Activated naive CD4-positive, alpha-beta T cell treated with Interleukin-2 at 50 U/mL for 16 hours (primary cell): Measurements from ENCODE around the gene KCNA3.
"Not testable (repeated sequence)": the region's sequence is repeated elsewhere in the genome, so short reads cannot be mapped to it uniquely, and the experiment has no call there.

ENCODE experiments used
- DNase-seq: peaks from one replicate; pipeline ENCODE4 v3.0.0-alpha.2; 2020

Gene KCNA3

DNA sequence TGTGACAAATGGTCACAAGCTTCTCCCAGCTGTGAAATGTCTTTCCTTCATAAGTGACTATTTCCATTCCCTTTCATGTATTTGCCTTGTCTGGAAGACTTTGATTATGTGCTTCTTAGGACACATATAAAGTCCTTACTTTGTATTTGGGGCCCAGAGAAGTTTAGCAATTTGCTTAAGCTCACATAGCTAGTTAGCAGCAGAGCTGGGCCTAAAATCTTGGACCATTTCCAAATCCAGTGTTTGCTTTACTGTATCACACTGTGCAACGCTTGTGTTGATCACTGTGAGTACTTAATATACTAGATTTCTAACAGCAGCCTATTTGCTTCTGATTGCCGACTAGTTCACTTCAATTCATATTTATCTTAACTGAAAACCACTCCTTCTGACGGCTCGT is 2.2 kb upstream of the KCNA3 start:
- no peak for DNase-seq

DNA sequence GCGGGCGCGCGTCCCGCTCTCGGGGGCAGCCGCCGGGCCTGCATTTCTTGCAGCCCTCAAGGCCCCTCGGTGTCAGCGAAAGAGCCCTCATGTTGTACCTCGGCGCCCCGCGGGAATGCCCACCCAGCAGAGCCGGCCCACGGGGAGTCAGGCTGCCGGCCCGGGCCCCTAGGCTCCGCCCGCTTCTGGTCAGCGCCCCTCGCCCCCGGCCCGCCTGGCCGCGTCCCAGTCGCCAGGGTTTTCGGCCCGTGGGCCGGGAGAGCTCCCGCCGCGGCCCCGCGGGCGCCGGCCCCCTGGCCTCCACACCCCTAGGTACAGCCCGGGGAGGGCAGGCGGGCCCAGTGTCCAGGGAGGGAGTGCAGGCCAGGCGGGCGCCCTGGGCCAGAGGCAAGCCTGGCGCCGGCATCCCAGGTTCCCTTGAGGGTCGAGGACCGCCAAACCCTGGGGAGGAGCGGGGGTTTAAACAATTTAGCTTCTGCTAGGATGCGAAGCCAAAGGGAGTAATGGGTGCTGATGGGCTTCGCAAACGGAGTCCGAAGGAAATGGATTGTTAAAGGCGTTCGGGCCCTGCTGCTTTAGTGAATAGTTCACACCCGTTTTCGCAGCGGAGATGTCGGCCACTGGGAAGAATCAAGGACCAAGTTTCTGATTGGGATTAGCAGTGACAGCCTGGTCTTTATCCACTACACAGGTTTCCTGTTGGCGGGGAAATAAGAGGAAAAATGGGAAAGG is 486 bp upstream of the KCNA3 start:
- peak; percentile 4 for DNase-seq

DNA sequence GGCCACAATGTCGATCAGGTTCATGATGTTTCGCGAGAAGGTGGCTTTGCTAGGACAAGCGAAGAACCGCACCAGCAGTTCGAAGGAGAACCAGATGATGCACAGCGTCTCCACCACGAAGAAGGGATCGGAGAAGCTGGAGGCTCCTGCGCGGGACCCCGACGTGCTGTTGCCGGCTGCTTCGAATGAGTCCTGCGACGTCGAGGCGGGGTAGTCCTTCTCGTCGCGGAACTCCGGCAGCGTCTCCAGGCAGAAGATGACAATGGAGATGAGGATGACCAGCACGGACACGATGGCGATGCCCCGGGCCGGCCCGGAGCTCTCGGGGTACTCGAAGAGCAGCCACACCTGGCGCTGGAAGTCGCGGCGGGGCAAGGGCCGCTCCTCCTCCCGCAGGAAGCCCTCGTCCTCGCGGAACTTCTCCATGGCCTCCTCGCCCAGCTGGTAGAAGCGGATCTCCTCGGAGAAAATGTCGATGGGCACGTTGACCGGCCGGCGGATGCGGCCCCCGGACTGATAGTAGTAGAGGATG is 869 bp downstream of the KCNA3 start:
- DNase-seq, result peak; percentile 33

DNA sequence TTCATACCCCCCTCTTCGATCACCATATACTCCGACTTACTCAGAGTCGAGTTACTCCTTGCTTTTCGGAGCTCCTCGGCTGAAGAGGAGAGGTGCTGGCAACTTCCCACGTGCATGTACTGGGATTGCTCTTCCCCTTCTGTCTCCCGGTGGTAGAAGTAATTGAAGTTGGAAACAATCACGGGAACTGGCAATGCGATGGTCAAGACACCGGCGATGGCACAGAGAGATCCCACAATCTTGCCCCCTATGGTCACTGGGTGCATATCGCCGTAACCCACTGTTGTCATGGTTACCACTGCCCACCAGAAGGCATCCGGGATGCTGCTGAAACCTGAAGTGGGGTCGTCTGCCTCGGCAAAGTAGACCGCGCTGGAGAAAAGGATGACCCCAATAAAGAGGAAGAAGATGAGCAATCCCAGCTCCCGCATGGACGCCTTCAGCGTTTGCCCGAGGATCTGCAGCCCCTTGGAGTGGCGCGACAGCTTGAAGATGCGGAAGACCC is 1.5 kb downstream of the KCNA3 start:
- peak; percentile 36 for DNase-seq

DNA sequence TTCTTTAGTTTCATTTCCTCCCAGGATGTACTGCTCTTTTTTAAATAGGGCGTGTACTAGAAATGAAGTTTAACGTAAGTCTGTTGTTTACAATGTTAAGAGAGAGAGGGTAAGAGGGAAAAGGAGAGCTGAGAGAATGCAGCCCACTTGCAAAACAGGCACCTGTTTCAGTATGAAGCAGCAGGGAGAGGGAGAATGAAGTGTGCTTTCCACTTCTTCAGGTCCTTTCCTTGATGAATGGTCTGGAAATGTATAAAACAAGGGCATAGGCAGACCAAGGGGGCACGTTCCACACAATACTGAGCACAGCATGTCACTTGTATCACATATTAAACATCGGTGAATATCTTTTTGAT is 2.0 kb downstream of the KCNA3 start:
- DNase-seq, result peak; percentile 22

DNA sequence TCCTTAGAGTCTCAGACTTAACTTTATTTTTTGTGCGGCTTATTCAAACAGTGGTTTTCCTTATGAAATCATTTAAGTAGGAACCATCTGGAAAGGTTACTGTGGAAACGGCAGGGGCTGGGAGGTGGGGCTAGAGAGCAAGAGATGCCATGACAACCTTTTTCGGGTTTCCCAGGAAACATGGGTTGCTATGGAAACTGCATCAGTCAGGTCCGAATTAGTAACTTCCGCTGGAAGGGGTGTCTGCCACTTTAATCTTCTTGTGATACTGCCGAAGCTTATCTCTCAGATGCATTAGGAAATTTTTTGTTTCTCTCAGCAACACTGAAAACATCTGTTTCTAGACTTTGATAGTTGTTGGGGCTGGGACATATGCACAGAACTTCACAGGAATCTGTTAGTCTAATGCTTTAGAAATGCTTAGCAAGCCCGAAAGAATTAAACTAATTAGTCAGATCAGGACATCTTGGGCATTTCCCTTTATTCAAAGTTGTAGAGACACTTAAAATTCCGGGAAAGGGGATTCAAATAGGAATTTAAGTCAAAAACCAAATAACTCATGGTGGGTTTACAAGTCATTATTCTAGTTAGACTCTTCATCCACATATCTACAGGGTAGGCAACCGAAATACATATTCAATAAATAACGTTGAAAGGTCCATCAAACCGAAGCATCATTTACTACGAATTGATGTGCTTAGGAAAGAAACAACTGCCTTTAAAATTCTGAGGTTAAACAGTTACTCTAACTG is 2.6 kb downstream of the KCNA3 start:
- DNase-seq, result peak; percentile 75

DNA sequence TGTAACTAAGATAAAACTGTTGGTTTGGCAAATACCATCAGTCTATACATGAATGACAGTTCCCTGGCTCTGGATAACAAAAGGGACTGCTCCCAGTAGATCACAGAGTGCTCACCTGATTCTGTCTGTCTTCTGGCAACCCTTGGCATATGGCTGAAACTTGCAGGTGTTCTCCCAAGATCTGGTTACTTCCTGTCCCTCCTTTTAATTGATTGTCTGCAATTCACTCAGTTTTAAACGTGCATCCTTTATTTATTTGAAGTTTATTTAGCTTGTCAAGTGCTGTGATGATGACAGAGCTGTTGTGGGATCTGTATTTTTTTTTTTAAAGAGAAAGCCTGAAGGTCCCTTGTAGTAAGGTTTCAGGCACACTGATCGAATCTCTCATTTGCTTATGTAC is 3.4 kb downstream of the KCNA3 start:
- no peak for DNase-seq

DNA sequence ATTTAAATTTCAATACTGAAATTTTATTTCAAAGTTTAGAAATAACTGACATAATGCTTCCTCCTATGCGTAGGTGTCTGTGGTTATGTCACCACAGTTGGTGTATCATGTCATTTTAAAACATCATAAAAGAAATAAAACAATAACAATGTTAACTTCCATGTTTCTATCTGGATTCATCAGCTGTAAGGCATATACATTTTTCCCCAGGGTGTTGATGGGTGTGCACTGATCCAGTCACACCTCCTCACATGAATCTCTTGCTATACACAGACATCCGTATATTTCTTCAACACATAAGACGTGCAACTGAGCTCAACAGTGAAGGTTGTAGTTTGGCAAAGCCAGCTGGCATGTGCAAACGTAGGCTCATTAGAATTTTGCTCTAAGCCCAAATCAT is 6.2 kb downstream of the KCNA3 start:
- no peak for DNase-seq

DNA sequence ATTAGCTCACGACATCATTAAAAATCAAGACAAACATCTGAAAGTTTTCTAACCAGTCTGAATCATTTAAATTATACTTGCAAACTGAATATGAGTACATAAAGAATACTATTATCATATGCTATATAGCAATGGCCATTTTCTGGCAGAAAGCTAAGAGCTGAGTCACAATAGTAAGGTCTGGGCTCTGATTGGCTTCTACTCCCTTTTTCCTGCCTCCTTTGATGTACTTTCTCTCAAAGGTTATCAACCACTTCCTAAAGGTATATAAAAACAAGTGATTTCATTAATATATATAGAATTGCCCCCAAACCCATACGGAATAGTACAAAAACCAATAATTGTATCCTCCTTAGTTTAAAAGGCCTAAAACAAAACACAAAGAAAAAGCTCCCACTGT is 7.0 kb downstream of the KCNA3 start:
- no peak for DNase-seq

DNA sequence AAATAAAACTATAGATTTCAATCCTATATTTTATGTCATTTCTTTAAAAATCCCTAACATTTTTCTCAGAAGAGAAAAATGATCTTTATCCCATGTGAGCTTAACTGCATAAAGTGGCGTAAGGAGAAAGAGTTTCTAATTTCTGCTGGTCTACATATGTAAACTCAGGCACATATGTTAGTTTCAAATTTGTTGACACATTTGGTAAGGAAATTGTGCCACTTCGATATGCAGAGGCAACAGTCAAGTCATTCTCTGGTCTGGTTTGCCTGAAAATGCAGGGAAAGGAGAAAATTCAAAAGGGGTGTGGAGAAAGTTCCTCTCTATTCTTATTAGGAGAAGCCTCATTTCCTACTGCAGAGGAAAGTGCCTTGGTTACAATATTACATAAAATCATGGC is 11.5 kb downstream of the KCNA3 start:
- no peak for DNase-seq

DNA sequence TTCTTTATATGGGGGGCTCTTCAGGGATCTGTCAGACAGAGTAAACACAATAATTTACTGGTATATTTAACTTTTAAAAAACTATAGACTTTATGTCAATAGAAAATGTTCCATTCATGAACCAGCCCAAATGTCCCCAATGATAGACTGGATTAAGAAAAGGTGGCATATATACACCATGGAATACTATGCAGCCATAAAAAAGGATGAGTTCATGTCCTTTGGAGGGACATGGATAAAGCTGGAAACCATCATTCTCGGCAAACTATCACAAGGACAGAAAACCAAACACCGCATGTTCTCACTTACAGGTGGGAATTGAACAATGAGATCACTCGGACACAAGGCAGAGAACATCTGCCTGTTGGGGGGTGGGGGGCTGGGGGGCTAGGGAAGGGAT is 15.2 kb downstream of the KCNA3 start:
- not testable (repeated sequence) for DNase-seq

DNA sequence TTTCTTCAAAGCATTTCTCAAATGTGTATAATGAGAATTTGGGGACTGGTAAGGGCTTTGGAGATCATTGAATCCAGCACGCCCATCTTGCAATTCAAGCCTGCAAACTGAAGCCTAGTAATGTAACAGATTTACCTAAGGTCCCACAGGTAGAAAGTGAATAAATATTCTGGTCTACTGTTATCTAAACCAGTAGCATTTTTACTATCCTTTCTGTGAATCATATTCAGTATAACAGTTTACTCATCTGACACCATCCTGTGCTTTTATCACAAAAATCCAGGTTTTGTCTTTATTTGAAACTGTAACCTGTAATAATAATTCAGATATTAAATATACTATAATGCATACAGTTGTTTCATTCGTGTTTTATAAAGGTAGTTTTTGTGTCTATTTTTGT is 17.4 kb downstream of the KCNA3 start:
- no peak for DNase-seq

DNA sequence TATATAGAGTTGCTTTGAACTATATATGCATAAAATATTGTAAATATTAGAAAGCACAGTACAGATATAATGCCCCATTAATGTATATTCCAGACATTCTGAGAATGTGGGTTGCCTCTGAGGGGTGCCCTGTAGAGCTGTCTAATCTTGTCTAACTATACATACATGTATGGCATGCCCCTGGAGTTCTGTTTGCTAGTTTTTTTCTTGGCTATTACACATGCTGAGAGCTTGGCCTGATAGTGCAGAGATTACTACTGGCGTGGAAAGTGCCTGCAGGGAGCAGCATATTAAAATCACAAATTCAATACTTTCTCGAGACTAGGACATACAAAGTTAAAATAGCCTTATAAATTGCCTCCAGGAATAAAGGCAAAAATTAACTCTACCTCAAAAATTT is 24.1 kb downstream of the KCNA3 start:
- no peak for DNase-seq

DNA sequence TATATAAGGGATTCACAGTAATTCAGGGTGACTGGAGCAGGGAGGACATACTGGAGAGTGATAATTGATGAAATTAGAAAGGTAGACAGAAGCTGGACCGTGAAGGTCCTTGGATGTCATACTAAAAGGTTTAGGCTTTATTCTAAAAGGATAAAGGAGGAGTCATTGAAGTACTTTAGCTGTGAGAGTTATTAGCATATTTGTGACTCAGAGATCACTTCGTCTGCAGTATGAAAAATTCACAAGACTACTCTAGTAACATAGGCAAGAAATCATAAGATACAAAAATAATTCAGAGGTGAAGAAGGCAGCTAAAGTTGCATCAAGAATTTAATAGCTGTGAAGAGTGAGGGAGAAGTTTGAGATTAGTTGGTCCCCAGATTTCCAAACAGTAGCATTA is 26.3 kb downstream of the KCNA3 start:
- DNase-seq, result no peak

DNA sequence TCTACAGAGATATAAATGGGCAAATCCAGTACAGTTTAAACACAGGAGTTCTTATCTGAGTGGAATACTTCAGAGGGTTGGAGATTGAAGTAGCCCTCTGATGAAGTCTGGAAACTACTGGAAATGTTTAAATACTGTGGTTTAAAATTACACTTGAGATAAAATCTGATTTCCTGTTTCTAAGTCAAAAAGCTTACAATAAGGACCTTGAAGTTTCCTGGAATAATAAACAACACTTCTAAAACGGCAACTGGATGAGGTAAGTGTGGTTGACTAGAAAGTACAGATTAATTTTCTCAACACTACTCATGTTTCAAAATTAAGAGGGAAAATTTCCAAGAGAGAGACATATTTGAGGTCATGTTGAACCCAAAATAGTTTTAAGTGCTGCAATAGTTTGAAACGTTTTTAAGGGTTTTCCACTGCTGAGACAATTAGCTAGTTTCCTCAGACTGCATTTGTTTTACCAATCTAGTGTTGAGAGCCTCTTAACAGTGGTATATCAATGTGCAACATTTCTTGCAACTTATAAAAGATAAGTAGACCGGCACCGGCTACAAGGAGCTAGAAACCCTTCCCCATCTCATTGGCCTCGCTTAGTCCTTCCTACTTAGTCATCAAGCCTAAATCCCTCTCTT is 27.4 kb downstream of the KCNA3 start:
- no peak for DNase-seq

DNA sequence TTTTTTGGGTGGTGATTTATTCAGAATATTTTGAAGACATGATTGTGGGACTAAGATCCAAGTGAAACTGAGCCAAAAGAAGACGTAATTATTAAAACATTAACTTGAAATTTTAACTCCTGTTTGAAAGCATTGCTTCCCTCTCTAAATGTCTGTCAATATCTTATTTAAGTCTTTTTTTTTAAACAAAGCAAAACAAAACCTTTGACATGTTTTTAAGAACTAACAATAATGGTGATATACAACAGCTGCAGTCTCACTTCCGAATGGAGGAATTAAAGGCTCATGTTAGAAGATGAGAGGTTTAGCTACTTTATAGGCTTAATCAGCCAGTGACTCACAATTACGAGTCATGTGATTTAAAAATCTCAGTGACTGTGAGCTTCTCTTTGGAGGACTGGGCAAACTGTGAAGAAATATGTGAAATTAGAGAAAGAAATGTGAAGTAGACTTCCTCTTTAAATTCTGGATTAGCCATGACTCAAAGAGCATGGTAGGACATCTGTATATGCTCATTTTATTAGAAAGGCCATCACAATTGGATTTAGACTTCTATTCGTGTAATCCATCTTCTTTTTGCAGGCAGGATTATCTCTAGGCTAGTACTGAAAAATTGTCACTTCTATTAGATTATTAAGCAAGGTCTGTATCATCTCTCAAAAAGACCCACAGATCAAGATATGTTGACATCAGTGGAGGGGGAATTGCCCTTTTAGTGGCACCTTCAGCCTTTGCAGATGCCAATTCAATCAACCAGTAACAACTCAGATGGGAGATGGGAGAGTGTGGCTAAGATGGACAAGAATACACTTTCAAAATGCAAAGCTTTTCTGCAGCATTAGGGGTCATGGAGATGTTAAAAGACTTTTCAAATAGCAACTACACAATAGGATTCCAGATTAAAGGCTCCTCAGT is 28.7 kb downstream of the KCNA3 start:
- DNase-seq, result no peak

DNA sequence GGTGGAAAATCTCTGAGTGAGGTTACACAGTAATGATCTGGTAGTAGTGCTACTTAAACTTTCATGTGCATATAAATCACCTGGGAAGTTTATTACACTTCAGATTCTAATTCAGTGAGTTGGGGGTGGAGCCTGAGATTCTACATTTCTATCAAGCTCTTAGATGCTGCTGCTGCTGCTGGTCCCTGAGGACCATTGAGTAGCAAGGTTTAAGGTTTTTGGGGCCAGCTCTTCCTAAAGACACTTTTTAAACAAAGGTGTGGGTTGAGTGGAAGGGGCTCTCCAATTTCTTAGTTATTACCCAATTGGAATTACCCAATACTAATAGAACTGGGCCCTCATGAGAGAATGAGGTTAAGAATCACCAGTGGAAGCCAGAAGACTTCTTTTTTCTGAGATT is 29.5 kb downstream of the KCNA3 start:
- DNase-seq, result no peak

DNA sequence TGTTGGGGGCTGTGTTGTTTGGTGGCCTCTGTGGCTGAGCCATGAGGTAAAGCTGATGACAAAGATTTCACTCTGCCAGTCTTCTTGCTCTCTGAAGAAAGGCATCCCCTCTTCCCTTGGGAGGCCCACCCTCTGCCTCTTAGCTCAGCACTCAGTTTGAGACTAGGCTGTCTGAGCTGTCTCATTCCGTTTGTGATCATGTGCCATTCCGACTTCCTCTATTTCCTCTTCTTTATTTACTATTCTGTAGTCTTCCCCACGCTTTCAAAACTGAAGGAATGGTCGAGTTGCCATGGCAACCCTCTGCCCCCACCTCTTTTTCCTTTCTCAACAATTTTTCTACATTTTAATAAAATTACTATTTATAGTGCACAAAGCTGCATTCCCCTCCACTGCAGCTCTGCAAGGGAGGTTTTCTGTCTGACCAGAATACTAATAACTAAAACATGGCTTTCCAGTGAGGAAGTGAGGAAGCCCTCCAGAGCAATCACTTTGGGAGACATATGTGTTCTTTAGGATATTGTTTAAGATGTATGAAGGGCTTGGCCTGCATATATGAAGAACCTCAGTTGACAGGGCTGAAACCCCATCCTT is 30.8 kb downstream of the KCNA3 start:
- DNase-seq, result no peak

DNA sequence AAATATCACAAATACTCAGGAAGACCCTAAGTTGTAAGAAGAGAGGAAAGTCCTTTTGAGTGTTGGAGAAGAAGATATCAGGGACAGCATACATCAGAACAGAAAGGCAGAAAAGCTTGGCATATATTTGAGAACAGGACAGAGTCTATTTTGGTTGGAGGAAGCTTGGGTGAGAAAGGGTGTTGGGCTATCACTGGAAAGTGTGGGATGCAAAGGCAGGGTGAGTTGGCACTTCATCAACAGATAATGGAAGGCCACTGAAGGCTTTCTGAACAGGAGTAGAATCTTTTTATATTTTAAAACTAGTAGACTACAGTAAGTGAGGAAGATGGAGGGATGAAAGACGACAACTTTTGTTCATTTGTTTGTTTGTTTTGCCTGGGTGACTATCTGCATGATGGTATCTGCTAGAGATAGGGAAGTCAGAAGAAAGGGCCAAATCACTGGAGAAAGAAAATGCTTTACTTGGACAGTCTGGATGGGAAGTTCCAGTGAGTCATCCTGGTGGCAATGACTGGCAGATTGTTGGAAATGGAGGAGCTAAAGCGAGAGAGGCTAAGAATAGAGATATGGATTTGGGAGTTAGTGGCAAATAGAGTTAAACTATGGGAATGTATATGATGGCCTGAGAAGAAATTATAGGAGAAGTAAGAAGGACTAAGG is 34.9 kb downstream of the KCNA3 start:
- no peak for DNase-seq

DNA sequence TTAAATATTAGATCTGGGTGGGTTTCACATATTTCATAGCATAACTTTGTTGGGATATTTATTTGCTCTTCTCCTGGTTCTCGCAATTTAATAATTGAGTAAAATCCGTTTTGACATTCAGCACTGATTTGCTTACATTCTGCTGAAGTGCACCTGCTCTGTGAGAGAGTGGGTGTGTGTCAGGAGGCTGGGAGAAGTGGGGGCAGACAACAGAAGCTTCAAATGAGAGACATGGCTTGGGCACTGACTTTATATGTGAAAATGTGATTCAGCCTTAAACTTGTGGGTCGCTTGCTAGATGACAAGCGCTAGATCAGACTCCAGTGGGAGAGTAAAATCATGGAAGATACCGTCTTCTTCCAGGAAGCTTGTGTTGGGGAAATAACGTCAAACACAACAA is 36.2 kb downstream of the KCNA3 start:
- DNase-seq, result no peak

DNA sequence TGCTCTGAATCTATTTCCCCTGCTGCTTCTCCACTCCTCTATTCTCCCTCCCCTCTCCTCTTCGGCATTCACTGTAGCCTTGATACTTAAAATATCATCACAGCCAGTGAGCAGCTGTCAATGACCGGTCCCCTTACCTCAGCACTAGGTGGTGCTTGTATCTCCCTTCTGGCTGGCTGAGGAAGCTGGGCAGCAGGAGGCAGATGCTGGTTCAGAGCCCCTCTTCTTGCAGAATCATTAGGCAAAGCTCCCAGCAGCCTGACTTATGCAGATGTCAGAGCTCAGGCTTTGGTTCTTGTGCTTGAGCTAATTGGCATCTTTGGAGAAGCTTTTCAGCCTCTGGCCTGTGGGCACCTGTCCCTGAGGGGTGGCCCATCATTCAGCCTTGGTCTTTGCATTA is 36.7 kb downstream of the KCNA3 start:
- no peak for DNase-seq

DNA sequence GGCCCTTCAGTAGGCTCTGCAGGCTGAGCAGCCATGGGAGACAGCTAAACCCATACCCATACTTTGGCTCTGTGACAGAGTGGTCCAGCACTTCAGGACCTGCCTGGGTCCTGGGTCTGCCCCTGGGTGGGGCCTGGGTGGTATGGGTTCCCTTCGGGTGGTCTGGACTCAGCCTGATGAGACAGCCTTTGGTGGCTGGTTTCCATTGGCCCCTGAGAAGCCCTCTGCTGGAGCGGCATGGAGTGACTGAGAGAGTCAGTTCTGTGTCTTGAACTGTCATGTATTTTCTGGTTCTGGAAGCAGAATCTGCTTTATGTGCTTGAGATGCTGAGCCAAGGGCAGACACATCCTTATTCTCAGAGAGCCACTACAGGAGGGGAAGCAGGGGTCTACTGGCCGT is 37.3 kb downstream of the KCNA3 start:
- DNase-seq, result no peak
